ENCODE measurements around the gene ASIC1. TPM values are rescaled to one million over a fixed set of nuclear protein-coding genes. Genes with fewer than 3 reads are reported as not detected.
"Not testable (repeated sequence)": the region's sequence is repeated elsewhere in the genome, so short reads cannot be mapped to it uniquely, and the experiment has no call there.

ASIC1 gene
- total and polyA plus RNA-seq, 7 experiments from 2014 or later = 0.14 to 10.1 (median 1.7) TPM

DNA sequence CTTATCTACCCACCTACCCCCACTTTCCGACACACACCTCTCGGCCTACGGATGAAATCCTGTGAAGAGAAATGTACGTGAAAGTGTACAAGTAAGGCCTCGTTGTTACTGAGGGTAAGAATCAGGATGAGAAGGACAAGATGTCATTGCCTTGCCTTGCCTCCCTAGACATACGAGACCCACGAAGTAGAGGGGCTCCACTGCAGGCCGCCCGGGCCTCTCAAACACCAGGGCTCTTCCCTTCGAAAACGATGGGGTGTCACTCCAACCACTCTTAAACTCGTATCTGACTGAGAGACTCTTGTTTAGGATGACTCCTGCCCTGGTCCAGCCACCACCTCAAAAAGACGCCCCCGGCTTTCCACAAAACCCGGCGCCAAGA is 32.6 kb upstream of the ASIC1 start:
- Mint-ChIP-seq H3K4me3 (peak overlapping the region; percentile 90 to 99 (median 96)), H3K4me1 (peaks cover 10 to 45% (median 18%) of the 10 kb centered on the region in 7 donors), H3K9me3 (peaks cover 0 to 6% (median 0%) of the 10 kb centered on the region in 11 donors), H3K36me3 (peaks cover 0 to 12% (median 0%) of the 10 kb centered on the region in 5 donors), H3K27me3 (peaks cover 0 to 3% (median 0%) of the 10 kb centered on the region in 5 donors), H3K27ac (peak overlapping the region; percentile 38 to 97 (median 90))
- ATAC-seq (peak; percentile 9), DNase-seq (no peak)
- Histone ChIP-seq H3K9me3 (ENCODE audit: control insufficient read depth in 2 of 3, low read length in 3 of 3) (no peaks in the 10 kb centered on the region), H3K4me3 (ENCODE audit: low read length) (peak overlapping the region; percentile 81), H3K4me1 (ENCODE audit: control insufficient read depth in 2 of 2, insufficient read depth in 2 of 2, low read length in 2 of 2) (peaks cover 0 to 12% of the 10 kb centered on the region in 2 donors), H3K36me3 (ENCODE audit: control insufficient read depth in 2 of 3, insufficient read depth in 3 of 3, low read length in 3 of 3) (peaks cover 0 to 3% (median 0%) of the 10 kb centered on the region in 3 experiments), H3K27me3 (ENCODE audit: control insufficient read depth in 2 of 2, insufficient read depth in 2 of 2, low read length in 2 of 2) (no peaks in the 10 kb centered on the region), H3K27ac (ENCODE audit: low read depth, low read length) (peak overlapping the region; percentile 73)
- intact Hi-C loops (cut with micrococcal nuclease) = loop anchor here (1.0 to 10.0 kb wide), 18 partner anchors 32 to 1342 kb away; partner anchors contain the start of genes CERS5 (in 2 of the 2), NCKAP5L (in 2 of the 2), SMARCD1 (in 2 of the 2) and TMBIM6 (in 2 of the 2)
- CTCF ChIA-PET = interaction anchor here (1.3 kb wide), 1 partner anchor 12 kb away, joined by 3 read pairs; no protein-coding TSS in a partner anchor
- POLR2A ChIA-PET = interaction anchor here (0.7 to 1.6 kb wide), 6 partner anchors 12 to 1276 kb away, joined by 3 to 10 read pairs (median 6); partner anchors contain the start of genes COX14 and SMARCD1

GRCh38 chr12:50025187-50026059 is 32.0 kb upstream of the ASIC1 start, which contains the start of gene RACGAP1:
Gene RACGAP1, minus strand, starts transcription at chr12:50025494. Its CDS starts 8,779 bp downstream, at chr12:50016715.
- DNase-seq (peak; percentile 77 to 98 (median 97)), ATAC-seq (peak; percentile 99)
- Histone ChIP-seq H3K27ac (ENCODE audit: low read depth, low read length) (peak within 1 kb of the TSS; percentile 73), H3K4me3 (ENCODE audit: low read length) (peak within 1 kb of the TSS; percentile 81), H3K4me1 (ENCODE audit: control insufficient read depth in 2 of 2, insufficient read depth in 2 of 2, low read length in 2 of 2) (peaks cover 0 to 12% of the 10 kb centered on the region in 2 donors), H3K9me3 (ENCODE audit: control insufficient read depth in 2 of 3, low read length in 3 of 3) (no peaks in the 10 kb centered on the region), H3K27me3 (ENCODE audit: control insufficient read depth in 2 of 2, insufficient read depth in 2 of 2, low read length in 2 of 2) (no peaks in the 10 kb centered on the region), H3K36me3 (ENCODE audit: control insufficient read depth in 2 of 3, insufficient read depth in 3 of 3, low read length in 3 of 3) (peaks cover 0 to 3% (median 0%) of the 10 kb centered on the region in 3 experiments)
- Mint-ChIP-seq H3K27ac (peak within 1 kb of the TSS; percentile 38 to 97 (median 90)), H3K36me3 (peaks cover 0 to 12% (median 0%) of the 10 kb centered on the region in 5 donors), H3K4me1 (peaks cover 10 to 43% (median 18%) of the 10 kb centered on the region in 7 donors), H3K9me3 (peaks cover 0 to 6% (median 0%) of the 10 kb centered on the region in 11 donors), H3K27me3 (peaks cover 0 to 3% (median 0%) of the 10 kb centered on the region in 5 donors), H3K4me3 (peak within 1 kb of the TSS; percentile 90 to 99 (median 96))
- intact Hi-C loops (cut with micrococcal nuclease) = loop anchor here (1.0 to 10.0 kb wide), 18 partner anchors 31 to 1343 kb away; partner anchors contain the start of genes CERS5 (in 2 of the 2), NCKAP5L (in 2 of the 2), SMARCD1 (in 2 of the 2) and TMBIM6 (in 2 of the 2)
- CTCF ChIA-PET = interaction anchor here (0.6 to 1.3 kb wide), 4 partner anchors 11 to 59 kb away, joined by 3 to 4 read pairs (median 4); no protein-coding TSS in a partner anchor
- POLR2A ChIA-PET = interaction anchor here (0.5 to 1.6 kb wide), 8 partner anchors 12 to 1275 kb away, joined by 3 to 10 read pairs (median 4); partner anchors contain the start of genes COX14 and SMARCD1

GRCh38 chr12:50026691-50027090 is 30.7 kb upstream of the ASIC1 start:
- no peak overlapping the region for H3K27ac ChIP-seq (ENCODE audit: low read depth, low read length)
- no peaks in the 10 kb centered on the region for H3K9me3 ChIP-seq (ENCODE audit: control insufficient read depth in 2 of 3, low read length in 3 of 3)
- Mint-ChIP-seq H3K36me3 (peaks cover 0 to 11% (median 0%) of the 10 kb centered on the region in 5 donors), H3K27ac (no peak overlapping the region), H3K4me3 (peak overlapping the region in 2 of 10 donors; percentile 9 to 25), H3K27me3 (peaks cover 0 to 7% (median 3%) of the 10 kb centered on the region in 5 donors), H3K9me3 (peaks cover 0 to 6% (median 0%) of the 10 kb centered on the region in 11 donors), H3K4me1 (peaks cover 10 to 32% (median 18%) of the 10 kb centered on the region in 7 donors)
- CTCF ChIA-PET = no interaction called here
- H3K4me3 ChIP-seq (ENCODE audit: low read length) = no peak overlapping the region
- no peaks in the 10 kb centered on the region for H3K27me3 ChIP-seq (ENCODE audit: control insufficient read depth in 2 of 2, insufficient read depth in 2 of 2, low read length in 2 of 2)
- intact Hi-C loops (cut with micrococcal nuclease) = loop anchor here (5.0 to 10.0 kb wide), 4 partner anchors 199 to 1344 kb away; partner anchors contain the start of genes KANSL2 (in 1 of the 2), NCKAP5L (in 1 of the 2), TFCP2 (in 1 of the 2) and TMBIM6 (in 1 of the 2)
- peaks cover 0 to 12% of the 10 kb centered on the region in 2 donors for H3K4me1 ChIP-seq (ENCODE audit: control insufficient read depth in 2 of 2, insufficient read depth in 2 of 2, low read length in 2 of 2)
- POLR2A ChIA-PET = no interaction called here
- peaks cover 0 to 3% (median 0%) of the 10 kb centered on the region in 3 experiments for H3K36me3 ChIP-seq (ENCODE audit: control insufficient read depth in 2 of 3, insufficient read depth in 3 of 3, low read length in 3 of 3)
- no peak for DNase-seq
- no peak for ATAC-seq

DNA sequence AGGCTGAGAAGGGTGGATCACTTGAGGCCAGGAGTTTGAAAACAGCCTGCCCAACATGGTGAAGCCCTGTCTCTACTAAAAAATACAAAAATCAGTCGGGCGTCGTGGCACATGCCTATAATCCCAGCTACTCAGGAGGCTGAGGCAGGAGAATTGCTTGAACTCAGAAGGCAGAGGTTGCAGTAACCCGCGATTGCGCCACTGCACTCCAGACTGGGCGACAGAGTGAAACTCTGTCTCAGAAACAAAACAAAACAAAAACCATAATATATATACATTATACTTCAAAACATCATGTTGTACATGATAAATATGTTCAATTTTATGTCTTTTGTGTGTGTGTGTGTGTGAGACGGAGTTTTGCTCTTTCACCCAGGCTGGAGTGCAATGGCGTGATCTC is 26.9 kb upstream of the ASIC1 start:
- H3K4me3 ChIP-seq (ENCODE audit: low read length); DNase-seq; H3K9me3 Mint-ChIP-seq; H3K27ac Mint-ChIP-seq; ATAC-seq; H3K4me1 Mint-ChIP-seq; H3K36me3 Mint-ChIP-seq; H3K36me3 ChIP-seq (ENCODE audit: control insufficient read depth in 2 of 3, insufficient read depth in 3 of 3, low read length in 3 of 3); H3K27ac ChIP-seq (ENCODE audit: low read depth, low read length); H3K27me3 ChIP-seq (ENCODE audit: control insufficient read depth in 2 of 2, insufficient read depth in 2 of 2, low read length in 2 of 2); H3K9me3 ChIP-seq (ENCODE audit: control insufficient read depth in 2 of 3, low read length in 3 of 3); H3K4me3 Mint-ChIP-seq; intact Hi-C loops (cut with micrococcal nuclease); H3K4me1 ChIP-seq (ENCODE audit: control insufficient read depth in 2 of 2, insufficient read depth in 2 of 2, low read length in 2 of 2): not testable (repeated sequence)
- ChIA-PET POLR2A (interaction anchor here (0.6 kb wide), 1 partner anchor 138 kb away, joined by 3 read pairs; no protein-coding TSS in a partner anchor), CTCF (interaction anchor here (0.7 to 0.8 kb wide), 3 partner anchors 9 to 26 kb away, joined by 3 to 4 read pairs (median 3); no protein-coding TSS in a partner anchor)
- H3K27me3 Mint-ChIP-seq = peaks cover 10 to 28% (median 25%) of the 10 kb centered on the region in 5 donors

- no peak for DNase-seq
- Mint-ChIP-seq H3K4me3 (peak overlapping the region in 1 of 10 donors; percentile 37), H3K27me3 (peaks cover 19 to 36% (median 28%) of the 10 kb centered on the region in 5 donors), H3K36me3 (no peaks in the 10 kb centered on the region), H3K27ac (no peak overlapping the region), H3K9me3 (peaks cover 0 to 1% (median 0%) of the 10 kb centered on the region in 11 donors), H3K4me1 (peaks cover 0 to 3% (median 0%) of the 10 kb centered on the region in 7 donors)
- Histone ChIP-seq H3K36me3 (ENCODE audit: control insufficient read depth in 2 of 3, insufficient read depth in 3 of 3, low read length in 3 of 3) (no peaks in the 10 kb centered on the region), H3K27ac (ENCODE audit: low read depth, low read length) (no peak overlapping the region), H3K9me3 (ENCODE audit: control insufficient read depth in 2 of 3, low read length in 3 of 3) (no peaks in the 10 kb centered on the region), H3K27me3 (ENCODE audit: control insufficient read depth in 2 of 2, insufficient read depth in 2 of 2, low read length in 2 of 2) (peaks cover 0 to 4% of the 10 kb centered on the region in 2 donors), H3K4me1 (ENCODE audit: control insufficient read depth in 2 of 2, insufficient read depth in 2 of 2, low read length in 2 of 2) (no peaks in the 10 kb centered on the region), H3K4me3 (ENCODE audit: low read length) (no peak overlapping the region)
- CTCF ChIA-PET = interaction anchor here (0.6 kb wide), 1 partner anchor 657 kb away, joined by 3 read pairs; no protein-coding TSS in a partner anchor
- intact Hi-C loops (cut with micrococcal nuclease) = no loop called here
- ATAC-seq = no peak
- POLR2A ChIA-PET = interaction anchor here (0.6 kb wide), 1 partner anchor 150 kb away, joined by 3 read pairs; no protein-coding TSS in a partner anchor
Observed at GRCh38 chr12:50032515-50032853, 24.9 kb upstream of the ASIC1 start.

Data from naive thymus-derived CD4-positive, alpha-beta T cell (primary cell).